ENCODE data around the gene PTPRN2. TPM values are rescaled to one million over a fixed set of nuclear protein-coding genes. Genes with fewer than 3 reads are reported as not detected.
A peak's percentile ranks its signal among the peaks of the same experiment; 100 is the strongest.

Gene PTPRN2
- total RNA-seq, 1 experiment from 2014 or later, result 0.16 TPM

DNA sequence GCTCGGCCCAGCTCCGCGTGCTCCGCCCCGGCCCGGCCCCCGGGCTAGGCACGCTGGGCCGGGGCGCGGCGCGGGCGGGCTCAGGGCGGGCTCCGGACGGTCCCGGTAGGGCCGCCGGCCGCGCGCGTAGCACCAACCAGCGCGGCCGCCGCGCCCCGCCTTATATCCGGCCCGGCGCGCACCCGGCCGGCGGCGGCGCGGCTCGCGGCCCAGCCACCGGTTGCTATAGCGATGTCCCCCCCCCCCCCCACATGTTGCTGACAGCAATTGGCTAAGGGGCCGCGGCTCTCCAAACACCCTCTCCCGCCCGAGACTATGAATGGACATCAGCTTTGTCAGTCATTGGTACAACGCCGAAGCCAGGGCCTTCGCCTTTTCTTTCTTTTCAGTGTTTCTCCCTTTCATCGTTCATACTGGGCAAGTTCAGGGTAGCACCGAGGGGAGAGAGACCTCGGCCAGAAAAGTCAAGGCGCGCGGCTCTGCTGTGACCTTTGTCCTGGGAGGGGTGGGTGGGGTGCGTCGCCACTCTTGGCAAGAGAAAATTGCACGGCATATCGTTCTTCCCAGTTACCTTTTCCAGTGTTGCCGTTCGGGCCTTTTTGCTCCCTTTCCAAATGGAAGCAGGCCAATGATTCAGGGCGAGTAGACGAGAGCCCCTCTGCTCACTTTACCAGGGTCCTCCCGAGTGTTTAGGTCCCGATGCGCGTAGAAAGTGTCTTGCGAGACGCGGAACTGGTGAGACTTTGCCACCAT is 896.6 kb downstream of the PTPRN2 start:
- in situ Hi-C loops (cut with HindIII; ENCODE audit: low pct_unique_long_range_greater_than_20kb, low sequenced_read_pairs), result no loop called here
- peak; percentile 17 for DNase-seq (ENCODE audit: low read depth, low spot score)

DNA sequence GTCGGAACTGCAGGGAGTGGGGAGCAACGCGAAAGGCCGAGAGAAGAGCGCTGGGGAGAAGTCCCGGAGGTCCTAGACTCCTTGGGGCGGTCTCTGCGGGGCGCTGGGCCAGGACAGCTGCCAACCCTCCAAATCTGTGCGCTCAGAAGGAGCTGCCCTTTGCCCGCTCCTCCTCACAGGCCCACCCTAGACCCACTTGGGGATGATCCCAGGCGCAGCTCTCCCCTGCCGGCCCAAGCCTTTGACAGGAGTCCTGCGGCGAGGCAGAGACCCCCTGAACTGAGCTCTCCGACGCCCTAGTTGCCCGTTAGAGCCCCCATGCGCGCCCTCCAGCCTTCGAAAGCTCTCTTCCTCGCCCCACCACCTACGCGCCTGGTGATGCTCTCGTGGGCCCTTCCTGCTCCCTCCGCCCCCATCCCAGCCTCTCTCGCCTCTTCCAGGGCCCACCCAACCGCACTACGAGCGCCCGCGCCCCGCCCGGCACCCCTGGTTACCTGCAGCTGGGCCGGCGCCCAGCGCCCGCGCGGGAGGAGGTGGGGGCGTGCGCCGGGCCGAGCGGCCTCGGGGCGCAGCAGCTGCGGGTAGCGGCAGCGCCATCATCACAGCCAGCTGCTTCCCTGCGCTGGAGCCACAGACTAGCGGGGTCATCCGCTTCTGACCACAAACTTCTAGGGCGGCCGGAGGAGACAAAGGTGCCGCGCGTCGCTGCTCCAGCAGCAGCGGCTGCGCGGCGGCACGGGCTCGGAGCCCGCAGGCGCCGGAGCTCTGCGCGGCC is 897.4 kb downstream of the PTPRN2 start:
- in situ Hi-C loops (cut with HindIII; ENCODE audit: low pct_unique_long_range_greater_than_20kb, low sequenced_read_pairs), result no loop called here
- DNase-seq (ENCODE audit: low read depth, low spot score), result no peak

DNA sequence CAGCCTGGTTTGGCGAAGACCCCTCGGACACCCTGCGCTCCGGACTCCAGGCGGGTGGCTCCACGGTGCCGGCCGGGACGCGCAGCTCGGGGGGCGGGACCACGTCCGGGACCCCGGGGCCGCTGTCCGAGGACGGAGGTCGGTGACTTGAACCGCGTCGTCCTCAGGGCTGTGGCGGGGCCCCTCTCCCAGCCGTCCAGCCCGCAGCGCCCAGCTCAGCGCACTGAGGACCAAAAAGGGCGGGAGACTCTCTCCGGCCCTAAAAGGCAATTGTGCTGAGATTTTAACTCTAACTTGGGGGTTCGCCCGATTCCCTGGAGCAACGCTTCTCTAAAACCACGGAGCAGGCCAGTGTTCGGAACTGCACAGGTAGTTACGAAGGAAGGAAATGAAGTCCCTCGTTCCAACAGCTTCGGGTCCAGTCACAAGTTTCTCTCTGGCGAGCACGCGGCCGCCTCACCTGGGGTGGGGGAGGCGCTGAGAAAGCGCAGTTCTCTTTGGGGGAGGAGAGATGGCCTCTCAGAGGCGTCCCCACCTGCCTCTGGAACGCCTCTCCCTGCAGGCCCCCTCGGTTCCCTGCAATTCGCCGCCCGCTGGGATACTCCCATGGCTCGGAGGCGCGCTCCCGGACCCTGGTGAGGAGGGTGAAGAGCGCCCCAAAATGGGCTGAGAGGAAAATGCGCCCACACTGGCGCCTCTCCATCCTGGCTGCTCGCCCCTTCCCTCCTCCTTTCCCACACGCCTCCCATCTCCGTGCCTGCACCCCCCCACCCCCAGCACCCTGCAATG is 898.2 kb downstream of the PTPRN2 start:
- in situ Hi-C loops (cut with HindIII; ENCODE audit: low pct_unique_long_range_greater_than_20kb, low sequenced_read_pairs), result no loop called here
- DNase-seq (ENCODE audit: low read depth, low spot score), result no peak

DNA sequence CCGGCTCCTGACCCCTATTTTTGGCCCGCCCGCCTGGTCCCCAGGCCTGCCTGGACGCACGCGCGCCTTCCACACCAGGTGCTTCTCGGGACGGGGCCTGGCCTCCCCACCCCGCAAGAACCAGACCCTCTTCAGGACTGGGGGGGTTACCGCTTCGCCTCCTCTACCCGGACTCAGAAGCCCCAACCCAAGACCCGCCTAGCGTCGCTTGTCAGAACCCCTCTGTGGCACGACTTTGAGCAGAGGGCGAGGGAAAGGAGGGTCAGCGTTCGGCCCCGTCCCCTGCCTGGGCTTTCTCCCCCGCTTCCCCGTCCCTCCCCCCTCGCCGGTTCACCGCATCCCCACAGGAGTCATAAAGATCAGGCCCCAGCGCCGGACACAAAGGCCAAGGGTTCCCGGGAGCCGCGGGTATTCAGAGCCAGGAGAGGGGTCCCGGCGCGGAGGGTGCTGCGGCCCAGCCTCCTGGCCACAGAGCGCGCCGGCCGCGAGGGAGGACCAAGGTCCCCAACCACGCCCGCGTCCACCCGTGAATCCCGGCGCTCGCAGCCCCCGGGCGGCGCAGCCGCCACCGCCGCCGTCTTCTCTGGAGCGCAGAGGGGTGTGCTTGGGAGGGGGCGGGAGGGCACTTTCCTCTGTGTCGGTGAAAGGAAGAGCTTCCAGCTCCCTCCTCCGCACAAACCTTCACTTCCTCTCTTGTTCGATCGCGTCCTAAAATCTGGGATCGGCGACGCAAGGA is 898.9 kb downstream of the PTPRN2 start:
- in situ Hi-C loops (cut with HindIII; ENCODE audit: low pct_unique_long_range_greater_than_20kb, low sequenced_read_pairs), result no loop called here
- DNase-seq (ENCODE audit: low read depth, low spot score), result no peak

DNA sequence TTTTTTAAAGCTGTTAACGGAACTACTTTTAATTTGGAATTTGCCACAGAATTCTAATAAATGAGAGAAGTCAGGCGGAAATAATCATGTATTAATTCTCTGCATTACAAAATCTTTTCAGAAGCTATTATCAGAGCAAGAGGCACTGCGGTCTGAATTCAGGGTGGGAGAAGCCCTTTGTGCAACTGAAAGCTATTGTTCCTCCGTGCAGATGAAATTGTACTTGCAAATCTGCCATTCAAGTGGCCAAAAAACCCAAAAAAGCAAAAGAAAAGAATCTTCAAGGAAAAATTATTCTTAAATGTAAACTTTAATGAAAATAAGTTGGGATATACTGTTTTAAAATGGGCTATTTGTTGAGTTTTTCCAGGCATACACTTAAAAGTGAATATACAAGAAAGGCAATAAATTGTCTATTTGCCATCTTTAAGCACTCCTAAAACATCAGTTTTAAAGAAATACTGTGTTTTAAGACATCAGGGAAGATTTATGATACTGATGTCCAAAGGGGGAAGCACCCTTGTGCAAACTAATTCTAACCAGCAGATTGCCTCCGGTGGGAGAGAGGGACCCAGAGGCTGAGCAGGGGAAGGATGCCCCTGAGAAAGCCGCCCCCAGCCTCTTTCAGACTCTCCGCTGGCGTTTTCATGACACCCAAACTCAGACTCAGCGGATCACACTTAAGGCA is 899.6 kb downstream of the PTPRN2 start:
- no peak for DNase-seq (ENCODE audit: low read depth, low spot score)
- in situ Hi-C loops (cut with HindIII; ENCODE audit: low pct_unique_long_range_greater_than_20kb, low sequenced_read_pairs), result no loop called here

DNA sequence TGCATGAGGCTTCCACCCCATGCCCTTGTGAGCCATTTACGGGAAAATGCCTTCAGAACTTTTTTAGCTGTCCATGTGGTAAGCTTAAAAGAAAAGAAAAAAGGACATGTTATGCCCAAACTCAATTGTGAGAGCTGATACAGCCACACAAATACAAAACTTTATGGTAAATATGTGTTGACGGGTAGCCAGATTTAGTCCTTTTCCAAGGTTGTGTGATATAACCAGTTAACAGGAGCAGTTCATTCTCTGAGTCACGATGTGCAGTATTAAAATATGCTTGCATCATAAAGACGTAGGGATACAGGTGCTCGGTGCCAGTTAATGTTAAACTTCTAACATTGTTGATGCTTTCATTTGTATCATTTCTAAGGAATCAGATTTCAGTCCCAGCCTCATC is 900.5 kb downstream of the PTPRN2 start:
- in situ Hi-C loops (cut with HindIII; ENCODE audit: low pct_unique_long_range_greater_than_20kb, low sequenced_read_pairs), result no loop called here

DNA sequence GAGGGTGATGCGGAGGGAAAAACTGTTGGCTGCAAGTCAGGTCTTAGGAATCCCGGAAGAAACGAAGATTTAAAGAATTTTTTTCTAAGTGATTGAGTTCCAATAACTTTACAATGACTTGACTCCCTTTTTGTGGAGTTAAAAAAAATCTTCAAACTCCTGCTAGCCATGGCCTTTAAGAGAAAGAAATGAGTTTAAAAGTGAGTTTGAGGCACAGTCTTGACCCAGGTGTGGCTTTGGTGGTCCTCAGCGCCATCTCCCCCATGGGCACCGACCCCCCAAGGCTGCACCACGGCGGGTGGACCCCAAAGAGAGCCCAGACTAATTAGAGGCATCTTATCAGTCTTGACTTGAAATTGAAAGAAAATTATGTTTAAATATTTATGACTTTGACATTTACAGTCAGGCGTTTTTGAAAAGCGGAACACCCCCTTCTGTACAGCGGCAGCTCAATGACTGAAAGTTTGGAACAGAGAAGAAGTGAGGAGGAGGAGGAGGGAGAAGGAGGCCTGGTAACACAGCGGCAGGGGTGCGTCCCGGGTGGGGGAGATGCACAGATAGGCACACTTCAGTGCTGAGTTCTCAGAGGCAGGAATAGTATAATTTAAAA is 901.2 kb downstream of the PTPRN2 start:
- no peak for DNase-seq (ENCODE audit: low read depth, low spot score)
- in situ Hi-C loops (cut with HindIII; ENCODE audit: low pct_unique_long_range_greater_than_20kb, low sequenced_read_pairs), result no loop called here

More for the DNA sequence above, 900.5 kb downstream of the PTPRN2 start:
- DNase-seq (ENCODE audit: low read depth, low spot score), result no peak

DNA sequence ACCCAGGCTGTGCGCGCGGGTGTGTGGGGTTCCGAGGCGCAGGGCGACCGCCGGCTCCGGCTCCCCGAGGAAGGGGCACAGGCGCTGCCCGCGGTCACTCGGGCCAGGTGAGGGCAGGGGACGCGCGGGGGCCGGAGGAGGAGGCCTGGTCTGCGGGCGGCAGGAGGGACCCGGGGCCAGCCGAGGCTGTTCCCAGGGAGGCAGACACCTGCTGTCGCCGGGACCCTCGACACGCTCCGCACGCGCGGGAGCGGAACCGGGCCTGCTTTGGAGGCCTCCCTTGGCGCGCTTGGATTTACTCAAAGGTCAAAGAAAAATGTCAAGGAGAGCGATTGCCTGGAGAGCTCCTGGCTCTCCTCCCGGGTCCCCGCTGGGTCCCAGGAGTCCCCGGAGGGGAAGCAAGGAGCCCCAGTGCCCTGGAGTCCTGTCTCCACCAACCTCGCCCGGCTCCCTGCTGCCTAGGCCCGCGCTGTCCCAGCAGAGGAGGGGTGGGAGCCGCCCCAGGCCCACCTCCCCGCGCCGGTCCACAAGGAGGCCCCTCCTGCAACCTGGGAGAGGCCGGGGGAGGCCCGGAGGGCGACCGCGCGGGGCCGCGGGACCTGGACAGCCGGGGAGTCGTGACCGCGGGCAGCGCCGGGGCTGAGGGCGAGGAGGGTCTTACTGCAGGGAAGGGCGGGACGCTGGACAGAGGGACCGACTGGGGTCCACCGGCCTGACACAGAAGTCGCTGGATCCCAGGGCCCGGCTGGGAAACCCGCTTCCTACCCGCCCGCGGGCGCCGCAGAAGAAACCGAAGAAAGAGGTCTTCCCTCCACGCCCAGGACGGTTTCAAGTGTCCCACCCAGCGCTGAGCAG is 902.0 kb downstream of the PTPRN2 start:
- no peak for DNase-seq (ENCODE audit: low read depth, low spot score)
- in situ Hi-C loops (cut with HindIII; ENCODE audit: low pct_unique_long_range_greater_than_20kb, low sequenced_read_pairs), result no loop called here

DNA sequence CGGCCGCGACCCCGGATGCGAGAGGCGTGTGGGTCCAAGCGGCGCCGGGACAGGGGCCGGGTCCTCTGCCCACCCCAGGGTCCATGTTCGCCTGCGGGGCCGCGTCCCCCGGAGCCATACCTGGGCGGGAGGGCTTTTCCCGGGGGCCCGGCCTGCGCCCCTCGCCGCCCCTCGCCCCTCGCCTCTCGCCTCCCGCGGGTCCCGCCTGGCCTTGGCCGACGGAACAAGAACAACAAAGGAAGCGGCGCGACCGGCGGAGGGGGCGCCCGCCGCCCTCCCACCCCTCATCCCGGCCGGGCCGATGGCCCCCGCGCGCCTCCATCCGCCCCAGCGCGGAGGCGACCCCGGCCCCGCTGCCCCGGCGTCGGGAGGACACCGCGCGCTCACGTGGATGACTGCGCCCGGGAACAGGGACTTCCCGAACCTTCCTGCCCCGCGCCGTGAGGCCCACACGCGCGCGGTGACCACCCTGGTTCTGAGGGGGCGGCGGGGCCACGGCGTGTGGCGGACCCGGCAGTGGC is 902.7 kb downstream of the PTPRN2 start:
- in situ Hi-C loops (cut with HindIII; ENCODE audit: low pct_unique_long_range_greater_than_20kb, low sequenced_read_pairs), result no loop called here
- no peak for DNase-seq (ENCODE audit: low read depth, low spot score)

DNA sequence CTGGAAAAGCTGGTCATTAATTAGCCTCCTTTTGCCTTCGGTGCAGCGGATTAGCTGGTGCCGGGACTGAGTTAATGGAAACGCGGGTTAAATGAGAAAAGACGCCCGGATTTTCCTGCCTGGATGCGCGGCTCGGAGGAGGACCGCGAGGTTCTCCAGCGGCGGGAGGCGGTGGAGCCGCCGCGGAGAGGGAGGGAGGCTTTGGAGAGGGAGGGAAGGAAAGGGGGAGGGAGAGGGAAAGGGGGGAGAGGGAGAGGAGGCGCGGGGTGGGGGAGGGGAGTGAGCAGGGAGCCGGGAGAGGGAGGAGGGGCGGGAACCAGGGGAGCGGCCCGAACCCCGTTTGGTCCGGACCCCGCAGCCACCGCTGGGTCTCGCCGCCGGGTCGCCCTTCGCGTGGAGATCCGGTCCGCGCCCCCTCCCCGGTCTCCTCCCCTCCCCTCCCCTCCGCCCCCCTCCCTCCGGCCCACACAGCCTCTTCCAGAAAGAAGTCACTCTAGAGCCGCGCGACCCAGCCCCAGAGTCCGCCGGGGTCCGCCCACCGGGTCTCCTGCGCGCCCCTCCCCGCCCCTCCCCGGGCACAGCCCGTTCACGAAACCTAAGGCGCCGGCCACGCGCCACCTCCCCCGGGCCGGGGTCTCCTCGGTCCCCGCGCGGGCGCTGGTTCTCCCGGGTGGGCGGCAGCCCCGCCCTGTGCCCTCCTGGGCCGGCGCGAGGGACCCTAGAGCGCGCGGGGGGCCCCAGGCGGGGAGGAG is 903.3 kb downstream of the PTPRN2 start:
- in situ Hi-C loops (cut with HindIII; ENCODE audit: low pct_unique_long_range_greater_than_20kb, low sequenced_read_pairs), result no loop called here
- no peak for DNase-seq (ENCODE audit: low read depth, low spot score)

DNA sequence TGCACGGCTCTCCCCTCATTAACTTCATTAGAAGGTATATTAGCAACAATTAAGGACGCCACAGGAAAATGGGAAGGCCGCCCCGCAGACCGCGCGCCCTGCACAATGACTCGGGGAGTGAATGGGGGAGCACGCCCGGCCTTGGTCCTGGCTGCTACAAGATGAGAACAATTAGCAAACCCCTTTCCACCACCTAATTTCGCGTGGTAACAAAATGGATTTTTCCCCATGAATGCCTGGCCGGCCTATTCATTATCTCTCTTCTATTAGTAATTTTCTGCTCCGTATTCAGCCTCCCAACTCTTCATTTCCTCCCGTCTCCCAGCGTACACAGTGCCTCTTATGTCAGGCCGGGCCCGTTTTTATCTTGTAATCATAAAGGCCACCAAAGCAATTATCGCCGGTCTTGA is 903.9 kb downstream of the PTPRN2 start:
- no peak for DNase-seq (ENCODE audit: low read depth, low spot score)
- in situ Hi-C loops (cut with HindIII; ENCODE audit: low pct_unique_long_range_greater_than_20kb, low sequenced_read_pairs), result no loop called here

DNA sequence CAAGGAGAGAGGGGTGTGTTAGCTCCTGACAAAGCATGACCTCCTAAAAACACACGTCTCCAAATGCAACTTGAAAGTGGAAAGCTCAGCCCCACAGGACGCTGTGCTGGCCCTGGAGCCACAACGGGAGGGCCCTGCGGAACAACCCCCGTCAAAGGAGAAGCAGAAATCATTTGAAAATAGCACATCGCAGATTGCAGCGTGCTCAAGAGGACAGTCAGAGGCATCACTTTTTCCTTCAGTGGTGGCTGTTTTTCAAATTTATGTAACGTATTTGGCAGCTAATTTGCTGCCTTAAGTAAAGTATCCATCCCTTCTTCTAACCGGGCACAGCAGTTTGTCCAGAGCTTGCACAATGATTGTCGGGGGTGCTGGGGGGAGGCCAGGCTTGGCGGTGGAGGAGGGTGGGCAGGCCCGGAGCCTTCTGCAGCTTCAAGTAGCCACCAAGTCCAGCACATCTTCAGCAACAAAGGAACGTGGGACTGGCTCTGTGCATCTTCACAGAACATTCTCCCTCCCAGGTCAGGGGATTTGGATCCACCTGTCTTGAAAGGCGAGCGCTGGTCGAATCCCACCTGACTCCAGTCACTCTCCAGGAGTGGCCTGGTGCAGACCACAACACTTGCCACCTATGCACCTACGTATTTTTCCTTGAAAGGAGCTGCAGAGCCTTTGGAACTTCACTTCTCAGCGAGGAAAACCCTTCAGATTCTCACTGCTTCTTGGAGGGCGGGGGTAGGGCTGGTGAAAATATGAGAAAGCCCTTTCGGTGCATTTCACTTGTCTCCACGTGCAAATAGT is 904.5 kb downstream of the PTPRN2 start:
- DNase-seq (ENCODE audit: low read depth, low spot score), result no peak
- in situ Hi-C loops (cut with HindIII; ENCODE audit: low pct_unique_long_range_greater_than_20kb, low sequenced_read_pairs), result no loop called here

DNA sequence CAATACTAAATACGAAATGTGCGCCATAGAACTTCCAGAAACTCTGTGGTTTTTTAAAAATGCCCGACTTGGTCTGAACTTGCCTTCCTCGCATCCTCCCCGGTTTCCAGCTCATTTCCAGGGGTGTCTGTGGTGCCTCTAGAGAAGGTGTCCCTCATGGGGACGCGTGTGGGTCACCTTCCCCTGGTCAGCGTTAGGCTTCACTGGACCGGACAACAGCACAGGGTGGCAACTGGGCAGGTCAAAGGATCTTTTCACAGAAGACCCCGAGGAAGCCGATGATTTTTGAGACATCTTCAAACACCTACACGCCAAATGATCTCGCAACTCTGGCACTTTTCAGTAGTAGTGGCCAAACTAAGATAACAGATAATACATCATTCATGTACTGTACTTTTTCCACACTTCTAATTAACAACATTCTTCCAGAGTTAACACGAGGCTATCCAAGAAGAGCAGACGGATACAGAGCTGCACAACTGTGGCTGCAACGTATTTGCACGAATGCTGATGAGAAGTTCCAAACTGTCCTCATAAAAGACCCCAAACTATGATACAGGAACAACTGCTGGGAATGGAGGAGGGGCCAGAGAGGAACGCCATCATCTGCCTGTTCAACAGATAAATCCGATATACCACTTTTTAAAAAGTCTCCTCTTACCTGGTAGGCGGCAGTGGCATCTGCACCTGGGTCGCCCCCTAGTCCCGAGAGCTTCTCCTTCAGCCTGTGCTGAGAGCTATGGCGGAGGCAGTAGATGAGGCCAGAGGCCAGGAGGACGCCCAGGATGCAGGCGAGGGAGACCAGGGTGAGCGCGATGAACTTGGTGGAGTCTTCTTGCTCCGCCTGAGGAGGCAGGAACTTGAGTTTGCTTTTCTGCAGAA is 905.3 kb downstream of the PTPRN2 start:
- in situ Hi-C loops (cut with HindIII; ENCODE audit: low pct_unique_long_range_greater_than_20kb, low sequenced_read_pairs), result no loop called here
- no peak for DNase-seq (ENCODE audit: low read depth, low spot score)

DNA sequence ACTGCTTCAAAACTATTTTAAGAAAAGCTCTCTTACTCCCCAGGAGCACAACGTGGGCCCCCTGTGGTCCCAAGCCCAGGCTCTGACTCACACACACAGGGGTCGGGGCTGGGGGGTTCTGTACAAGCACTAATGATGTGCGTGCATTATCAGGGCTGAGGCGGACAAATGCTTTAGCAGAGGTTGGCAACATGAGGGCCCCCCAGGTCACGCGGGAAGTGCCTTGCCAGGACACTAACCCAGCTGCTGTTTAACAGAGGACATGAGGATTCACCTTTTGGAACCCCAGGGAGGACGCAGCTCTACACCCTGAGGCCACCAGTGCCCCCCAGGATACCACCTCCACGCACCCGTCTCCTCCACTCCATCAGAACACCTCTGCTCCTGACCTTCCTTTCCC is 908.0 kb downstream of the PTPRN2 start:
- in situ Hi-C loops (cut with HindIII; ENCODE audit: low pct_unique_long_range_greater_than_20kb, low sequenced_read_pairs), result no loop called here
- no peak for DNase-seq (ENCODE audit: low read depth, low spot score)

Data from SK-MEL-5 (cell line).